Activated CD4-positive, alpha-beta T cell treated with anti-CD3 and anti-CD28 coated beads, Interleukin-2, amount 10 ng/mL, durations not matched to agents 7 days and 5 days (primary cell): ENCODE data around the gene ACAT2. TPM values are rescaled to one million over a fixed set of nuclear protein-coding genes. Genes with fewer than 3 reads are reported as not detected.

Source experiments
- CTCF ChIA-PET: fragments of 350-600 bp; sonication (Branson Sonifier 250); formaldehyde crosslinking; loops from one replicate; lab custom pipeline; 2021; ENCODE audit warnings: antibody characterized with exemption; lab: Charles Lee
- POLR2A ChIA-PET: fragments of 350-600 bp; sonication (Branson Sonifier 250); formaldehyde crosslinking; loops from one replicate; lab custom pipeline; 2021; ENCODE audit warnings: antibody characterized with exemption; lab: Charles Lee
- DNase-seq: peaks from one replicate; pipeline ENCODE4 v3.0.0-alpha.2; 2020
- H3K27ac Mint-ChIP-seq: one replicate; pipeline ENCODE4 v1.8.0; 2021; ENCODE audit warnings: mild to moderate bottlenecking, moderate library complexity, mixed read lengths
- H3K27me3 Mint-ChIP-seq: one replicate; pipeline ENCODE4 v1.8.0; 2021; ENCODE audit warnings: mixed read lengths
- H3K36me3 Mint-ChIP-seq: one replicate; pipeline ENCODE4 v1.8.0; 2021; ENCODE audit warnings: low read depth, mixed read lengths
- H3K4me1 Mint-ChIP-seq: one replicate; pipeline ENCODE4 v1.8.0; 2021; ENCODE audit warnings: mixed read lengths
- H3K4me3 Mint-ChIP-seq: one replicate; pipeline ENCODE4 v1.8.0; 2021; ENCODE audit warnings: mild to moderate bottlenecking, moderate library complexity, mixed read lengths
- H3K9me3 Mint-ChIP-seq: one replicate; pipeline ENCODE4 v1.8.0; 2021; ENCODE audit warnings: mixed read lengths
- total RNA-seq, 2 experiments: library from RNA; stranded (reverse); gene quantifications; one replicate each; pipeline ENCODE4 v1.2.3, GENCODE V29; 2021

The ACAT2 gene
- total RNA-seq, 2 experiments from 2014 or later, result 58.4 to 65.8 TPM

GRCh38 chr6:159826004-159826403 lies 64.2 kb downstream of the ACAT2 start:
- H3K27me3 Mint-ChIP-seq, result peaks cover 2% of the 10 kb centered on the region
- no peaks in the 10 kb centered on the region for H3K36me3 Mint-ChIP-seq
- no peaks in the 10 kb centered on the region for H3K9me3 Mint-ChIP-seq
- H3K27ac Mint-ChIP-seq, result no peak overlapping the region
- H3K4me3 Mint-ChIP-seq, result no peak overlapping the region
- no peak for DNase-seq
- ChIA-PET CTCF (no interaction called here), POLR2A (no interaction called here)
- peaks cover 8% of the 10 kb centered on the region for H3K4me1 Mint-ChIP-seq

GRCh38 chr6:159826968-159827647 lies 65.3 kb downstream of the ACAT2 start:
- H3K27me3 Mint-ChIP-seq, result peaks cover 2% of the 10 kb centered on the region
- no peak overlapping the region for H3K4me3 Mint-ChIP-seq
- peaks cover 7% of the 10 kb centered on the region for H3K4me1 Mint-ChIP-seq
- CTCF ChIA-PET, result no interaction called here
- no peak for DNase-seq
- no peak overlapping the region for H3K27ac Mint-ChIP-seq
- no peaks in the 10 kb centered on the region for H3K36me3 Mint-ChIP-seq
- H3K9me3 Mint-ChIP-seq, result no peaks in the 10 kb centered on the region
- POLR2A ChIA-PET, result no interaction called here

DNA sequence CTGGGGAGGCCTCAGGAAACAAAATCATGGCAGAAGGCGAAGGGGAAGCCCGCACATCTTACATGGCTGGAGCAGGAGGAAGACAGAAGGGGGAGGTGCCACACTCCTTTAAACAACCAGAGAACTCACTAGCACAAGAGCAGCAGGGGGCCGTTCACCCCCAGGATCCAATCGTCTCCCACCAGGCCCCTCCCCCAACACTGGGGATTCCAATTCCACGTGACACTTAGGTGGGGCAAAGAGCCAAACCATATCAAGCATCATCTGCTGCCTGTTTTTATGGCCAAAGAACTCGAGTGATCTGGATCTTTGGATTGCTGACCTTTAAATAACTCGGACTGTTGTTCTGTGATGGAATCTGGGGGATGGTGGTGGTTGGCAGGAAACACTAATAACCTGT lies 66.2 kb downstream of the ACAT2 start:
- Mint-ChIP-seq H3K36me3 (no peaks in the 10 kb centered on the region), H3K27ac (no peak overlapping the region), H3K4me1 (peaks cover 10% of the 10 kb centered on the region), H3K4me3 (no peak overlapping the region), H3K9me3 (no peaks in the 10 kb centered on the region), H3K27me3 (peaks cover 2% of the 10 kb centered on the region)
- ChIA-PET CTCF (interaction anchor here (0.8 kb wide), 1 partner anchor 8 kb away, joined by 3 read pairs; no protein-coding TSS in a partner anchor), POLR2A (no interaction called here)
- DNase-seq, result no peak

Other genes starting within 250 kb of the ACAT2 start
- gene SOD2, start 68.8 kb upstream of the ACAT2 start, total RNA-seq, result 10 to 100 TPM; 62.9 to 64.0 TPM
- gene WTAP, start 34.5 kb upstream of the ACAT2 start, total RNA-seq, result 100 to 1,000 TPM; 120 to 131 TPM
- 100 to 1,000 TPM; 192 to 209 TPM for gene TCP1, start 27.6 kb downstream of the ACAT2 start, total RNA-seq
- 10 to 100 TPM; 65.5 to 73.0 TPM for gene MRPL18, start 28.4 kb downstream of the ACAT2 start, total RNA-seq
- under 1 TPM; 0.17 to 0.30 TPM for gene PNLDC1, start 38.2 kb downstream of the ACAT2 start, total RNA-seq
- not detected for gene MAS1, start 128.9 kb downstream of the ACAT2 start, total RNA-seq
- 10 to 100 TPM; 62.8 to 65.0 TPM for gene IGF2R, start 207.0 kb downstream of the ACAT2 start, total RNA-seq